ENCODE results near the gene CCDC7. TPM values are rescaled to one million over a fixed set of nuclear protein-coding genes. Genes with fewer than 3 reads are reported as not detected.

The CCDC7 gene
- total RNA-seq, 2 donors from 2014 or later: 1.9 to 4.3 TPM

DNA sequence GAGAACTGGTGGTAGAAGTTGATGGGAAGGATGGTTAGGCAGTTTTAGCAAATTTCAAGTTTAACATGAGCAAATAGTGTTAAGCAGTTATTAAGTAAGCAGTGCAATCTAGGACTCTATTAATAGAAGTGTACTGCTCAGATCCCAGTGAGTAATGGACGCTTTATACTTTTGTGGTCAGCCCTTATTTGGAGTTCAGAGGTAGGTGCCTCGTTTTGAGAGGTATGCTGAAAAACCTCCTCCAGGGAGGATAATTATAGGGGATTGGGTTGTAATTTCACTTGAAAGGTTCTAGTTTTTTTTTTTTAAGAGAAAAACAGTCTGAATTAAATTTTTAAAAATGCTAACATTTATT lies 33.5 kb upstream of the CCDC7 start:
- 82 to 83% methylated on average over 2 of the region's 2 CpGs for WGBS, 2 experiments (ENCODE audit: insufficient coverage in 1 of 2, insufficient read length in 1 of 2)
- Mint-ChIP-seq H3K36me3 (ENCODE audit: low read depth) (no peaks in the 10 kb centered on the region), H3K27me3 (ENCODE audit: insufficient read depth) (no peaks in the 10 kb centered on the region), H3K9me3 (no peaks in the 10 kb centered on the region), H3K27ac (no peak overlapping the region), H3K4me3 (no peak overlapping the region), H3K4me1 (peaks cover 5% of the 10 kb centered on the region)
- no peak overlapping the region for H3K4me3 ChIP-seq (ENCODE audit: low read length)
- H3K4me1 ChIP-seq (ENCODE audit: control insufficient read depth, insufficient read depth, low read length): no peaks in the 10 kb centered on the region
- H3K9me3 ChIP-seq (ENCODE audit: control insufficient read depth, low read length): no peaks in the 10 kb centered on the region
- H3K27ac ChIP-seq (ENCODE audit: low read depth, low read length): no peak overlapping the region
- H3K27me3 ChIP-seq (ENCODE audit: control insufficient read depth, insufficient read depth, low read length, poor library complexity, severe bottlenecking): no peaks in the 10 kb centered on the region
- no peak overlapping the region for H3K9ac ChIP-seq (ENCODE audit: extremely low read depth, low read length, poor library complexity, severe bottlenecking)
- H3K36me3 ChIP-seq (ENCODE audit: control insufficient read depth, insufficient read depth, low read length): no peaks in the 10 kb centered on the region
- TF ChIP-seq, protein P1, sequence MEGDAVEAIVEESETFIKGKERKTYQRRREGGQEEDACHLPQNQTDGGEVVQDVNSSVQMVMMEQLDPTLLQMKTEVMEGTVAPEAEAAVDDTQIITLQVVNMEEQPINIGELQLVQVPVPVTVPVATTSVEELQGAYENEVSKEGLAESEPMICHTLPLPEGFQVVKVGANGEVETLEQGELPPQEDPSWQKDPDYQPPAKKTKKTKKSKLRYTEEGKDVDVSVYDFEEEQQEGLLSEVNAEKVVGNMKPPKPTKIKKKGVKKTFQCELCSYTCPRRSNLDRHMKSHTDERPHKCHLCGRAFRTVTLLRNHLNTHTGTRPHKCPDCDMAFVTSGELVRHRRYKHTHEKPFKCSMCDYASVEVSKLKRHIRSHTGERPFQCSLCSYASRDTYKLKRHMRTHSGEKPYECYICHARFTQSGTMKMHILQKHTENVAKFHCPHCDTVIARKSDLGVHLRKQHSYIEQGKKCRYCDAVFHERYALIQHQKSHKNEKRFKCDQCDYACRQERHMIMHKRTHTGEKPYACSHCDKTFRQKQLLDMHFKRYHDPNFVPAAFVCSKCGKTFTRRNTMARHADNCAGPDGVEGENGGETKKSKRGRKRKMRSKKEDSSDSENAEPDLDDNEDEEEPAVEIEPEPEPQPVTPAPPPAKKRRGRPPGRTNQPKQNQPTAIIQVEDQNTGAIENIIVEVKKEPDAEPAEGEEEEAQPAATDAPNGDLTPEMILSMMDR (conservative IDR thresholded peaks at IDR 0.05): no peak
- DNase-seq: no peak

DNA sequence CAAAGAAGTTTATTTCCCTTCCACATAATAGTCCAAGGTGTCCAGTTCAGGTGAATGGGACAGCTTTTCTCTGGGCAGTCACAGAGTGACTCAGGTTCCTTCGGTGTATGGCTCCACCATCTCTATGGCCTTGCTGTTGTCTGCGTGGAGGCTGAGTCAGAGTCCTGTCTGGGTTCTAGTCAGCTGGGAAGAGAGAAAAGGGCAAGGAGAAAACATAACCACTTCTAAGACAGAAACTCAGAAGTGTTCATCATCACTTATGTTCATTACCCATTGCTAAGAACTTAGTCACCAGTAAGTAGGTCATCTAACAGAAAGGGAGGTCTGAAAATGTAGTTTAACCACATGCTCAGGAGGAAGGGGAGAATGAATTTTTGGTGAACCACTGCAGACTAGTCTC lies 32.4 kb upstream of the CCDC7 start:
- no peaks in the 10 kb centered on the region for H3K36me3 Mint-ChIP-seq (ENCODE audit: low read depth)
- TF ChIP-seq, protein P1 (conservative IDR thresholded peaks at IDR 0.05): no peak
- H3K9me3 Mint-ChIP-seq: no peaks in the 10 kb centered on the region
- 91% methylated on average over 2 of the region's 2 CpGs; no CpG with 5 or more reads in 1 of the 2 experiments for WGBS, 2 experiments (ENCODE audit: insufficient coverage in 1 of 2, insufficient read length in 1 of 2)
- H3K9me3 ChIP-seq (ENCODE audit: control insufficient read depth, low read length): no peaks in the 10 kb centered on the region
- H3K27ac ChIP-seq (ENCODE audit: low read depth, low read length): no peak overlapping the region
- no peak overlapping the region for H3K4me3 Mint-ChIP-seq
- peaks cover 5% of the 10 kb centered on the region for H3K4me1 Mint-ChIP-seq
- H3K9ac ChIP-seq (ENCODE audit: extremely low read depth, low read length, poor library complexity, severe bottlenecking): no peak overlapping the region
- no peaks in the 10 kb centered on the region for H3K27me3 ChIP-seq (ENCODE audit: control insufficient read depth, insufficient read depth, low read length, poor library complexity, severe bottlenecking)
- H3K27ac Mint-ChIP-seq: no peak overlapping the region
- no peak overlapping the region for H3K4me3 ChIP-seq (ENCODE audit: low read length)
- no peak for DNase-seq
- H3K27me3 Mint-ChIP-seq (ENCODE audit: insufficient read depth): no peaks in the 10 kb centered on the region
- no peaks in the 10 kb centered on the region for H3K36me3 ChIP-seq (ENCODE audit: control insufficient read depth, insufficient read depth, low read length)
- H3K4me1 ChIP-seq (ENCODE audit: control insufficient read depth, insufficient read depth, low read length): no peaks in the 10 kb centered on the region

DNA sequence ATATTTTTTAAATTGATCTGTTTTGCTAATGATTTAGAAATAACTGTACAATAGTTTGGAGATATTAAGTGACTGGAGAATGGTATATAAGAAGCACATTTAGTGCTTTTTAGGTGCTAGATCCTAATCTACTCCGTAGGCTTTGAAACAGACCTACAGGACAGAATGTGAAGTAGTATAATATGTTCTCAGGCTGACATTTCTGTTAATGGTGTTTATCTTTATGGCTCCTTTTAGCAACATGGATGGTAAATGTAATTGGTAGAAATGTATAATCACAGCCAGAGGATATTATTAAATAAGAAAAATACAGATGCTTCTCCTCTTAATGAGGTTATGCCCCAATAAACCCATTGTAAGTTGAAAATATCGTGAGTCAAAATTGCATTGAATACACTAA lies 30.6 kb upstream of the CCDC7 start:
- H3K27me3 ChIP-seq (ENCODE audit: control insufficient read depth, insufficient read depth, low read length, poor library complexity, severe bottlenecking): no peaks in the 10 kb centered on the region
- DNase-seq: no peak
- Mint-ChIP-seq H3K4me3 (peak overlapping the region; percentile 49), H3K4me1 (peaks cover 5% of the 10 kb centered on the region), H3K9me3 (no peaks in the 10 kb centered on the region), H3K27me3 (ENCODE audit: insufficient read depth) (no peaks in the 10 kb centered on the region), H3K27ac (no peak overlapping the region), H3K36me3 (ENCODE audit: low read depth) (no peaks in the 10 kb centered on the region)
- no peak overlapping the region for H3K27ac ChIP-seq (ENCODE audit: low read depth, low read length)
- no peak overlapping the region for H3K9ac ChIP-seq (ENCODE audit: extremely low read depth, low read length, poor library complexity, severe bottlenecking)
- H3K4me1 ChIP-seq (ENCODE audit: control insufficient read depth, insufficient read depth, low read length): no peaks in the 10 kb centered on the region
- WGBS, 2 experiments (ENCODE audit: insufficient coverage in 1 of 2, insufficient read length in 1 of 2): 98% methylated on average over 2 of the region's 2 CpGs; no CpG with 5 or more reads in 1 of the 2 experiments
- no peaks in the 10 kb centered on the region for H3K36me3 ChIP-seq (ENCODE audit: control insufficient read depth, insufficient read depth, low read length)
- H3K4me3 ChIP-seq (ENCODE audit: low read length): no peak overlapping the region
- TF ChIP-seq, protein P1 (conservative IDR thresholded peaks at IDR 0.05): peak; percentile 48
- H3K9me3 ChIP-seq (ENCODE audit: control insufficient read depth, low read length): no peaks in the 10 kb centered on the region

Measured in endodermal cell (in vitro differentiated cells).